Measurements from ENCODE around the gene P3H1.
A peak's percentile ranks its signal among the peaks of the same experiment; 100 is the strongest.

P3H1 gene

GRCh38 chr1:42748461-42749410 lies 18.1 kb downstream of the P3H1 start:
- TF ChIP-seq CTCF (IDR thresholded peaks at IDR 0.05; ENCODE audit: low read depth, low read length) = no peak
- DNase-seq (ENCODE audit: low read depth, low spot score) = no peak
- in situ Hi-C loops (cut with HindIII; ENCODE audit: low sequenced_read_pairs) = no loop called here
- H3K4me3 ChIP-seq (ENCODE audit: low read depth, low read length) = no peak overlapping the region

GRCh38 chr1:42748021-42748420 lies 18.8 kb downstream of the P3H1 start:
- no peak for TF ChIP-seq CTCF (IDR thresholded peaks at IDR 0.05; ENCODE audit: low read depth, low read length)
- no peak overlapping the region for H3K4me3 ChIP-seq (ENCODE audit: low read depth, low read length)
- DNase-seq (ENCODE audit: low read depth, low spot score) = no peak
- in situ Hi-C loops (cut with HindIII; ENCODE audit: low sequenced_read_pairs) = no loop called here

- H3K4me3 ChIP-seq (ENCODE audit: low read depth, low read length) = no peak overlapping the region
- in situ Hi-C loops (cut with HindIII; ENCODE audit: low sequenced_read_pairs) = no loop called here
- DNase-seq (ENCODE audit: low read depth, low spot score) = no peak
- TF ChIP-seq CTCF (IDR thresholded peaks at IDR 0.05; ENCODE audit: low read depth, low read length) = peak; percentile 66
Observed at GRCh38 chr1:42747125-42747524, 19.7 kb downstream of the P3H1 start.

- DNase-seq (ENCODE audit: low read depth, low spot score) = no peak
- no peak overlapping the region for H3K4me3 ChIP-seq (ENCODE audit: low read depth, low read length)
- TF ChIP-seq CTCF (IDR thresholded peaks at IDR 0.05; ENCODE audit: low read depth, low read length) = no peak
- in situ Hi-C loops (cut with HindIII; ENCODE audit: low sequenced_read_pairs) = no loop called here
Observed at GRCh38 chr1:42746436-42747105, 20.3 kb downstream of the P3H1 start.

GRCh38 chr1:42745851-42746250 lies 21.0 kb downstream of the P3H1 start:
- no peak for DNase-seq (ENCODE audit: low read depth, low spot score)
- in situ Hi-C loops (cut with HindIII; ENCODE audit: low sequenced_read_pairs) = no loop called here
- no peak for TF ChIP-seq CTCF (IDR thresholded peaks at IDR 0.05; ENCODE audit: low read depth, low read length)
- no peak overlapping the region for H3K4me3 ChIP-seq (ENCODE audit: low read depth, low read length)

GRCh38 chr1:42744148-42744413 lies 22.7 kb downstream of the P3H1 start:
- TF ChIP-seq CTCF (IDR thresholded peaks at IDR 0.05; ENCODE audit: low read depth, low read length) = no peak
- in situ Hi-C loops (cut with HindIII; ENCODE audit: low sequenced_read_pairs) = no loop called here
- no peak overlapping the region for H3K4me3 ChIP-seq (ENCODE audit: low read depth, low read length)
- no peak for DNase-seq (ENCODE audit: low read depth, low spot score)
